ENCODE results near the gene BRD1.

DNA sequence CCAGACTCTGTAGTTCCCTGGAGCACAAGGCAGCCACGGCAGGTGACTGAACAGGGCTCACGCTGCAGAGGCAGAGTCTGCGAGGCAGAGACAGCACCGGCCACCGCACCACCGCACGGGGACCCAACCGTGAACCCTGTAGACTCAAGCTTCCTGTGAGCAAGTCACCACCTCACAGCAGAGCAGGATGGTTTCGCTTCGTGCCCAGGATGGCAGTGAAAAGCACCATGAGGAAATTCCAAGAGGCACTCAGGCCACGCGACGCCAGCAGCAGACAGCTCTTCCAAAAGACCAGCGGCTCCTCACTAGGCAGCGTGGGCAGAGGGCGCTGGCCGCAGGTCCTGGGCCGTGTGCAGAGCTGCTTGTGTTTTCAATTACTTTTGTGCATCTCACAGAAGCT, 24.5 kb downstream of the BRD1 start:
- TF ChIP-seq POLR2A (IDR thresholded peaks at IDR 0.05) = no peak
- TF ChIP-seq, protein P1, sequence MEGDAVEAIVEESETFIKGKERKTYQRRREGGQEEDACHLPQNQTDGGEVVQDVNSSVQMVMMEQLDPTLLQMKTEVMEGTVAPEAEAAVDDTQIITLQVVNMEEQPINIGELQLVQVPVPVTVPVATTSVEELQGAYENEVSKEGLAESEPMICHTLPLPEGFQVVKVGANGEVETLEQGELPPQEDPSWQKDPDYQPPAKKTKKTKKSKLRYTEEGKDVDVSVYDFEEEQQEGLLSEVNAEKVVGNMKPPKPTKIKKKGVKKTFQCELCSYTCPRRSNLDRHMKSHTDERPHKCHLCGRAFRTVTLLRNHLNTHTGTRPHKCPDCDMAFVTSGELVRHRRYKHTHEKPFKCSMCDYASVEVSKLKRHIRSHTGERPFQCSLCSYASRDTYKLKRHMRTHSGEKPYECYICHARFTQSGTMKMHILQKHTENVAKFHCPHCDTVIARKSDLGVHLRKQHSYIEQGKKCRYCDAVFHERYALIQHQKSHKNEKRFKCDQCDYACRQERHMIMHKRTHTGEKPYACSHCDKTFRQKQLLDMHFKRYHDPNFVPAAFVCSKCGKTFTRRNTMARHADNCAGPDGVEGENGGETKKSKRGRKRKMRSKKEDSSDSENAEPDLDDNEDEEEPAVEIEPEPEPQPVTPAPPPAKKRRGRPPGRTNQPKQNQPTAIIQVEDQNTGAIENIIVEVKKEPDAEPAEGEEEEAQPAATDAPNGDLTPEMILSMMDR (IDR thresholded peaks at IDR 0.05) = no peak
